Left ventricle myocardium superior (tissue), 1 donor: ENCODE data around the gene COA7. TPM values are rescaled to one million over a fixed set of nuclear protein-coding genes. Genes with fewer than 3 reads are reported as not detected.

Experiments
- ATAC-seq: fragments of 200-7000 bp; cut with Tn5 transposase; one replicate; pipeline ENCODE4 v1.9.1; 2020; ENCODE audit warnings: mild to moderate bottlenecking, moderate library complexity
- DNase-seq: peaks from one replicate; pipeline ENCODE4 v3.0.0-alpha.2; 2020
- intact Hi-C: fragments of 100-400 bp; cut with micrococcal nuclease; formaldehyde crosslinking; loops from one replicate; pipeline ENCODE4 v1.11.0; 2022
- total RNA-seq: library from RNA; stranded (reverse); fragmentation: NEBNext Ultra II Directional; extraction: Animal tissue kit (Norgen Biotek cat#: 25700); gene quantifications from one replicate; pipeline ENCODE4 v1.2.1, GENCODE V29; 2021
- donor health status: DM: no; HTN: yes; CAD: no; lungs with severe emphysema.

COA7 gene
- total RNA-seq, 1 donor from 2014 or later = 18.5 TPM

- DNase-seq (no peak), ATAC-seq (no peak)
- intact Hi-C loops = no loop called here
These were observed 23.4 kb downstream of the COA7 start for GRCh38 chr1:52674497-52675384.

- ATAC-seq (no peak), DNase-seq (no peak)
- intact Hi-C loops = no loop called here
These were observed 24.6 kb downstream of the COA7 start for GRCh38 chr1:52673513-52673912.

- DNase-seq (peak; percentile 52), ATAC-seq (peak; percentile 48)
- intact Hi-C loops = no loop called here
These were observed 25.2 kb downstream of the COA7 start for GRCh38 chr1:52672946-52673345.

GRCh38 chr1:52670604-52671003 is 27.5 kb downstream of the COA7 start:
- intact Hi-C loops = no loop called here
- peak; percentile 17 for ATAC-seq

GRCh38 chr1:52669696-52670095 is 28.5 kb downstream of the COA7 start:
- no peak for ATAC-seq
- intact Hi-C loops = no loop called here
- no peak for DNase-seq

More at GRCh38 chr1:52670604-52671003, 27.5 kb downstream of the COA7 start:
- DNase-seq = no peak

GRCh38 chr1:52668711-52669110 is 29.4 kb downstream of the COA7 start:
- intact Hi-C loops = no loop called here
- ATAC-seq (no peak), DNase-seq (no peak)

GRCh38 chr1:52667984-52668383 is 30.2 kb downstream of the COA7 start:
- ATAC-seq (no peak), DNase-seq (no peak)
- intact Hi-C loops = no loop called here

GRCh38 chr1:52667290-52667689 is 30.9 kb downstream of the COA7 start:
- intact Hi-C loops = no loop called here
- ATAC-seq = no peak
- DNase-seq = no peak

- intact Hi-C loops = no loop called here
- DNase-seq (no peak), ATAC-seq (no peak)
These were observed 32.9 kb downstream of the COA7 start for GRCh38 chr1:52665006-52665941.

GRCh38 chr1:52663716-52664115 is 34.4 kb downstream of the COA7 start:
- ATAC-seq (no peak), DNase-seq (no peak)
- intact Hi-C loops = no loop called here

- DNase-seq = no peak
- intact Hi-C loops = no loop called here
- ATAC-seq = no peak
These were observed 35.4 kb downstream of the COA7 start for GRCh38 chr1:52662645-52663313.

GRCh38 chr1:52660807-52661206 is 37.3 kb downstream of the COA7 start:
- DNase-seq = no peak
- ATAC-seq = no peak
- intact Hi-C loops = no loop called here

GRCh38 chr1:52659851-52660596 is 38.1 kb downstream of the COA7 start:
- ATAC-seq = no peak
- intact Hi-C loops = no loop called here
- DNase-seq = no peak

GRCh38 chr1:52659356-52659755 is 38.8 kb downstream of the COA7 start:
- intact Hi-C loops = no loop called here
- DNase-seq (no peak), ATAC-seq (no peak)

- intact Hi-C loops = no loop called here
- DNase-seq (no peak), ATAC-seq (peak; percentile 92)
These were observed 39.4 kb downstream of the COA7 start for GRCh38 chr1:52658795-52659194.

GRCh38 chr1:52657702-52658101 is 40.4 kb downstream of the COA7 start:
- ATAC-seq (no peak), DNase-seq (no peak)
- intact Hi-C loops = no loop called here

GRCh38 chr1:52654063-52654462 is 44.1 kb downstream of the COA7 start:
- DNase-seq = no peak
- ATAC-seq = no peak
- intact Hi-C loops = no loop called here

GRCh38 chr1:52653207-52653849 is 44.8 kb downstream of the COA7 start:
- intact Hi-C loops = no loop called here
- DNase-seq (no peak), ATAC-seq (no peak)
